GM19468 (cell line): ENCODE data around the gene CLBA1.
"Not testable (repeated sequence)": the region's sequence is repeated elsewhere in the genome, so short reads cannot be mapped to it uniquely, and the experiment has no call there.

Experiments used
- ATAC-seq: cut with Tn5 transposase; IDR thresholded peaks from one replicate; pipeline ENCODE4 v1.9.1; 2021; ENCODE audit warnings: mild to moderate bottlenecking, moderate library complexity, moderate number of reproducible peaks; ENCODE audit not compliant: unreplicated experiment; ENCODE audit errors: extremely low read depth

Gene CLBA1

GRCh38 chr14:104947201-104947600 lies 38.4 kb upstream of the CLBA1 start:
- ATAC-seq = not testable (repeated sequence)

GRCh38 chr14:104947881-104948735 lies 37.5 kb upstream of the CLBA1 start:
- ATAC-seq = not testable (repeated sequence)

DNA sequence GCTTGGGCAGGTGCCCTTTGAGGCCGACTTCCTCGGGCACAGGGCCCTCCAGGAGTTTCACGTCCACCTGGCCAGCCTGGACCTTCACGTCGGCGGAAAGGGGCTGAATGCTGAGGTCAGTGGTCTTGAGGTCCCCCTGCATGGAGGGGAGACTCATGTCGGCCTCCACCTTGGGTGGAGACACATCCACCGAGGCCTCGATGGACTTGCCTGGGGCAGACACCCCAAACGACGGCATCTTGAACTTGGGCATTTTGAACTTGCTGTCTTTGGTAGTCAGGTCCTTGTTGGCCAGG lies 36.9 kb upstream of the CLBA1 start:
- ATAC-seq = no peak

GRCh38 chr14:104949406-104949955 lies 36.1 kb upstream of the CLBA1 start:
- ATAC-seq = not testable (repeated sequence)

DNA sequence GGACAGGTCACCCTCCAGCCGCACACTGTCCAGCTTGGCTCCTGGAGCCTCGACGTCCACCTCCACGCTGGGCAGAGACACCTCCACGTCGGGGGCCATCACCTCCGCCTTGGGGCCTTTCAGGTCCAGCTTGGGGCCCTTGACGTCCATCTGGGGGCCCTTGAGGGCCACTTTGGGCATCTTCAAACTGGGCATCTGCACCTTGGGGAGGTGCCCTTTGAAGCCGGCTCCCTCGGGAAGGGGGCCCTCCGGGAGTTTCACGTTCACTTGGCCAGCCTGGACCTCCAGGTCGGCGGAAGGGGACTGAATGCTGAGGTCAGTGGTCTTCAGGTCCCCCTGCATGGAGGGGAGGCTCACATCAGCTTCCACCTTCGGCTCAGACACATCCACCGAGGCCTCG lies 35.6 kb upstream of the CLBA1 start:
- no peak for ATAC-seq

DNA sequence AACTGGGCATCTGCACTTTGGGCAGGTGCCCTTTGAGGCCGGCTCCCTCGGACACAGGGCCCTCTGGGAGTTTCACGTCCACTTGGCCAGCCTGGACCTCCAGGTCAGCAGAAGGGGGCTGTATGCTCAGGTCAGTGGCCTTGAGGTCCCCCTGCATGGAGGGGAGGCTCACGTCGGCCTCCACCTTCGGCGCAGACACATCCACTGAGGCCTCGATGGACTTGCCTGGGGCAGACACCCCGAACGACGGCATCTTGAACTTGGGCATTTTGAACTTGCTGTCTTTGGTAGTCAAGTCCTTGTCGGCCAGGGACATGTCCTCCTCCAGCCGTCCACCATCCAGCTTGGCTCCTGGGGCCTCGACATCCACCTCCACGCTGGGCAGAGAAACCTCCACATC lies 34.9 kb upstream of the CLBA1 start:
- ATAC-seq = not testable (repeated sequence)

DNA sequence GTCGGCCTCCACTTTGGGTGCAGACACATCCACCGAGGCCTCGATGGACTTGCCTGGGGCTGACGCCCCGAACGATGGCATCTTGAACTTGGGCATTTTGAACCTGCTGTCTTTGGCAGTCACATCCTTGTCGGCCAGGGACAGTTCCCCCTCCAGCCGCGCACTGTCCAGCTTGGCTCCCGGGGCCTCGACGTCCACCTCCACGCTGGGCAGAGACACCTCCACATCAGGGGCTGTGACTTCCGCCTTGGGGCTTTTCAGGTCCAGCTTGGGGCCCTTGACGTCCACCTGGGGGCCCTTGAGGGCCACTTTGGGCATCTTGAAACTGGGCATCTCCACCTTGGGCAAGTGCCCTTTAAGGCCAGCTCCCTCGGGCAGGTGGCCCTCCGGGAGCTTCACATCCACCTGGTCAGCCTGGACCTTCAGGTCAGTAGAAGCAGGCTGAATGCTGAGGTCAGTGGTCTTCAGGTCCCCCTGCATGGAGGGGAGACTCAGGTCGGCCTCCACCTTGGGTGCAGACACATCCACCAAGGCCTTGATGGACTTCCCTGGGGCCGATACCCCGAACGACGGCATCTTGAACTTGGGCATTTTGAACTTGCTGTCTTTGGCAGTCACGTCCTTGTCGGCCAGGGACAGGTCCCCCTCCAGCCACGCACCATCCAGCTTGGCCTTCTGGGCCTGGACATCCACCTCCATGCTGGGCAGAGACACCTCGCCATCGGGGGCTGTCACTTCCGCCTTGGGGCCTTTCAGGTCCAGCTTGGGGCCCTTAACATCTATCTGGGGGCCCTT lies 33.5 kb upstream of the CLBA1 start:
- not testable (repeated sequence) for ATAC-seq

GRCh38 chr14:104953097-104953496 lies 32.5 kb upstream of the CLBA1 start:
- ATAC-seq = no peak

DNA sequence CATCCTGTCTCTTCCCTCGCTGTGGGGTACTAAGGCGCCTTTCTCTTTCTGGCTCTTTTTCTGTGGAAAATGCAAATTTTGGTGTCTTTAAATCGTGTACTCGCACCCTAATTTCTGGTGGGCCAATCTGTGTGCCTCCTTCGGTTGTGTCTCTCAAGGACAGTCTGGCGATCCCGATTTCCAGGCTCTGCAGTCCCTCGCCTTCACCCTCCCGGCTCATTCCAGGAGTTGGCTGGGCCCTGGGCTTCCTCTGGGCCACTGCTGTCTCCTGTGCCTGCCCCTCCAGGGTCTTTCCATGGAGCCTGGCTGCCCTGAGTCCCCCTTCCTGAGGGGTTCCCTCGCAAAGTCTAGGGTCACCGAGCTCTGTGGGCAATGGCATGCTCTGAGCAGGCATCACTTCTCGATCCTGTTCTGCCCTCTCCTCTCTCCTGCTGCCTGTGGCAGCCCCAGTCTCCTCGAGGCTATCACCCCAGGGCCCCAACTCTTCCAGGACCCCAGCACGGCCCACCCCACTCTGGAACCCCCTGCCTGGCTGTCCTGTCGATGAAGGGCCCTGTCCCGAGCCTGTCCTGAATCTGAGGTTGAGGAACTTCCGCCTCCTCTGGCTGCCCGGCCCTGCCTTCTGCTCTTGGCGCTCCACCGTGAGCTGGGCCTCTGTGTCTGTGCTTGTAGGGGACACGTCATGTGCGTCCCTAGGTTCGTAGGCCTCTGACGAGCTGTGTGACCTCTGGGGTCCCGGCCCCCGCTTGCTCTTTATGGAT lies 31.5 kb upstream of the CLBA1 start:
- no peak for ATAC-seq

GRCh38 chr14:104954746-104955395 lies 30.7 kb upstream of the CLBA1 start:
- no peak for ATAC-seq

GRCh38 chr14:104955396-104955770 lies 30.2 kb upstream of the CLBA1 start:
- no peak for ATAC-seq

DNA sequence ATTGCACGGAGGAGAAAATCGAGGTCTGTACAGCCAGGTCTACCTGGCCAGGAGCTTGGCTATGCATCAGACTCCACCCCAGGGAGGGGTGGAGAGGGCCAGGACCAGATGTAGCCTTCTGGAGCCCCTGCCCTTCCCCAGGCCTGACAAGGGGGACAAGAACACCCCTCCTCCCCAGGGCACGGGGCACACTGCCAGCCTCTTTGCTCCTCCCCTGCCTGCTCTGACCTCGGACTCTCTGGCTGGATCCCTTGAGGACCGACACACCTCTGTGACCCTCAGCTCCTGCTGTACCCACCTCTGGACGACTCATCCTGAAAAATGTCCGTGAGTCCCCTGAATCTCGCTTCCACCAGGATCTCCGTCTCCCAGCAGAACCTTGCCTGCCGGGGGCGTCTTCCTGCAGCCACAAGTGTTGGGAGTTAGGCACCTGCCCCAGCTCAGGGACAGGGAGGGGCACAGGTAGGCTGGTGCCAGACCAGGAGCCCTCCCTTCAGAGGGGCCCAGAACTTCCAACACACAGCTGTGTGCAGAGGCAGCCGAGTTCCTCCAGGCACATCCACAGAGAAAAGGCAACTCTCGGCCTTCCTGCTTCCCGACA lies 29.2 kb upstream of the CLBA1 start:
- ATAC-seq = no peak

- no peak for ATAC-seq
These were observed 28.2 kb upstream of the CLBA1 start for GRCh38 chr14:104957146-104958113.

- no peak for ATAC-seq
These were observed 21.0 kb upstream of the CLBA1 start for GRCh38 chr14:104964546-104964945.

GRCh38 chr14:104965561-104966231 lies 19.9 kb upstream of the CLBA1 start:
- no peak for ATAC-seq

DNA sequence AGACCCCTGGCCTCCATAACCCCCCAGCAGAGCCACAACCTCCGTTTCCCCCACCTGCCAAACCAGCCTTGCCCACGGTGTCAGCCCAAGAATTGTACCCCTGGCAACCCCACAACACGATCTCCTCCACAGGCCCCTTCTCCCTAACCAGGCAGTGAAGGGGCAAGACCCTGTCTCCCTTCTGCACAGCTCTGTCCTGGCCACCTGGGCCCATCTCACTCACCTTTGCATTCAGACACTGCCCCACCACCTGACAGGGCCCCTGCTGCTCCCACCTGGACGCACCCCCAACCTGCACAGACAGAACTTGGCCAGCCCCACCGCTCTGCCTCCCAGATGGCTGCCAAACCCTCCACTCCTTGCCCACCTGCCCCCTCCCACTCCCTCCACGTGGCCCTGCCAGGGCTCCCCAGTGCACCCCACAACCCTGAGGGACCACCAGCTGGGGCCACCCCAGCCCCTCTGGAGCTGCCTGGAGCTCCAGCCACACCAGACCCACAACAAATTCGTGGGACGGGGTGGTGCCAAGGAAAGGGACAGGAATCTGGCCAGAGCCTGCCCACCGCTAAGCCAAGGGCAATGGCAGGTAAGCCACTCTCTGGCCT lies 19.2 kb upstream of the CLBA1 start:
- ATAC-seq = no peak

- ATAC-seq = no peak
These were observed 18.6 kb upstream of the CLBA1 start for GRCh38 chr14:104966981-104967385.
